IPS-18a (cell line): ENCODE measurements around the gene ZNF333.
"Not testable (repeated sequence)": the region's sequence is repeated elsewhere in the genome, so short reads cannot be mapped to it uniquely, and the experiment has no call there.

Experiments
- H3K27ac ChIP-seq: one replicate; pipeline ENCODE4 v1.5.1; 2013; ENCODE audit warnings: low read length
- H3K27me3 ChIP-seq: one replicate; pipeline ENCODE4 v1.6.1; 2013; ENCODE audit warnings: mild to moderate bottlenecking, low read length; ENCODE audit not compliant: control insufficient read depth, insufficient read depth
- H3K36me3 ChIP-seq: one replicate; pipeline ENCODE4 v1.6.1; 2013; ENCODE audit warnings: low read depth, low read length; ENCODE audit not compliant: control insufficient read depth
- H3K4me1 ChIP-seq: one replicate; pipeline ENCODE4 v1.6.1; 2013; ENCODE audit warnings: low read depth, low read length; ENCODE audit not compliant: control insufficient read depth
- H3K4me3 ChIP-seq: one replicate; pipeline ENCODE4 v1.5.1; 2013; ENCODE audit warnings: low read length
- H3K9ac ChIP-seq: one replicate; pipeline ENCODE4 v1.6.1; 2013; ENCODE audit warnings: mild to moderate bottlenecking, low read length, moderate library complexity
- H3K9me3 ChIP-seq: one replicate; pipeline ENCODE4 v1.6.1; 2013; ENCODE audit warnings: low read depth, low read length; ENCODE audit not compliant: control insufficient read depth

Gene ZNF333

DNA sequence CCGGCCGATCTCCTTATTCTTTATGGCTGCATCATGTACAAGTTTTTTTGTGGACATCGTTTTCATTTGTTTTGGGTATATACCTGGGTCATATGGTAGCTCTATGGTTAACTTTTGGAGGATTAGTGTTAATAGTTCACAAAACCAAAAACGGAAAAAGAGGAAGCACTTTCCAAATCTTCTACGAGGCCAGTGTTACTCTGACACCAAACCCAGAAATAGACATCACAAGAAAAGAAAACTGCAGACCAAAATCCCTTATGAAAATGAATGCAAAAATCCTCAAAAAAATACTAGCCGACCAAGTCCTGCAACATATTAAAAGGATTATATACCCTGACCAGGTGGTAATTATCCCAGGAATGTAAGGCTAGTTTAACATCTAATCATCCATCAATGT, 58.8 kb downstream of the ZNF333 start:
- Histone ChIP-seq H3K4me3 (no peak overlapping the region), H3K27ac (no peak overlapping the region), H3K36me3 (no peaks in the 10 kb centered on the region), H3K27me3 (no peaks in the 10 kb centered on the region), H3K4me1 (no peaks in the 10 kb centered on the region), H3K9ac (no peak overlapping the region), H3K9me3 (no peaks in the 10 kb centered on the region)

DNA sequence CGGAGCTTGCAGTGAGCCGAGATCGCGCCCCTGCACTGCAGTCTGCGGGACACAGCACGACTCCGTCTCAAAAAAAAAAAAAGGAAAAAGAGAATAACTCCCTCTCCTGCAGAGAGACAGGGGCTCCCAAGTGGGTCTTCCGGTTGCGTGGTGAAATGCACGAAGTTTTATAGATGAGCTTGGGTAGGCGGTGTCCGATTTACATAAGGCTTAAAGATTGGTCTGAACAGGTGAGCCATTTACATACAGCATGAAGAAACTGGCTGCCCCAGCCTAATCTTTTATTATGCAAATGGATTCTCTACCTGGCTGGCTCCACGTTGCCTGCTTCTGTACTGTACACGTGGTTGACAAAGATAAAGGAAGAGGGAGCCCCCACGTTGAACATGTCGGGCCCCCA, 69.0 kb downstream of the ZNF333 start:
- no peaks in the 10 kb centered on the region for H3K27me3 ChIP-seq
- peak overlapping the region; percentile 66 for H3K9ac ChIP-seq
- H3K36me3 ChIP-seq, result no peaks in the 10 kb centered on the region
- no peaks in the 10 kb centered on the region for H3K9me3 ChIP-seq
- peak overlapping the region; percentile 65 for H3K27ac ChIP-seq
- peak overlapping the region; percentile 46 for H3K4me3 ChIP-seq
- H3K4me1 ChIP-seq, result peaks cover 3% of the 10 kb centered on the region

DNA sequence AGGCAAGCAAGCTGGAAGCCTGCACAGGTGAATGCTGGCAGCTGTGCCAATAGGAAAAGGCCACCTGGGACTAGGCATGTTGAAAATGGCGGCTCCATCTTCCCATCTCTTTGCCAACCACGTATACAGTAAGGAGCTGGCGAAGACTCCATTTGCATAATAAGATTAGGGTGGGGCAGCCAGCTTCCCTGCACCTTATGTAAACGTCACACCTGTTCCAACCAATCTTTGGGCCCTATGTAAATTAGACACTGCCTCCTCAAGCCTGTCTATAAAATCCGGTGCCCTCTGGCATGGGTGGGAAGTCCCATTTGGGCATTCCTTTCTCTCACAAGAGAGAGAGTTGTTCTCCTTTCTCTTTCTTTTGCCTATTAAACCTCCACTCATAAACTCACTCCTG, 71.8 kb downstream of the ZNF333 start:
- no peaks in the 10 kb centered on the region for H3K36me3 ChIP-seq
- no peaks in the 10 kb centered on the region for H3K9me3 ChIP-seq
- no peaks in the 10 kb centered on the region for H3K27me3 ChIP-seq
- H3K4me3 ChIP-seq, result no peak overlapping the region
- no peak overlapping the region for H3K9ac ChIP-seq
- peaks cover 3% of the 10 kb centered on the region for H3K4me1 ChIP-seq
- H3K27ac ChIP-seq, result no peak overlapping the region

DNA sequence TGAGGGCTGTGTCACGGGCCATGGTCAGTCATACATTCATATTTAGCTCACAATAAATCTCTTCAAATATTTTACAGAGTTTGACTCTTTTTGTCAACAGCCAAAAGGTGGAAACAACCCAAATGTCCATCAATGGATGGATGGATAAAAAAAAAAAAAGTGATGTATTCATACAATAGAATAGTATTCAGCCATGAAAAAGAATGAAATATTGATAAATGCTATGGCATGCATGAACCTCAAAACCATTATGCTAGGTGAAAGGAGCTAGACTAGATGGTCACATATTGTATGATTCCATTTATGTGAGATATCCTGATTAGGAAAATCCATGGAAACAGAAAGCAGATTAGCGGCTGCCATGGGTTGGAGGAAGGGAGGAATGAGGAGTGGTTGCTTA, 72.3 kb downstream of the ZNF333 start:
- Histone ChIP-seq H3K9ac (no peak overlapping the region), H3K4me1 (peaks cover 3% of the 10 kb centered on the region), H3K4me3 (no peak overlapping the region), H3K27ac (no peak overlapping the region), H3K9me3 (no peaks in the 10 kb centered on the region), H3K36me3 (no peaks in the 10 kb centered on the region), H3K27me3 (no peaks in the 10 kb centered on the region)

DNA sequence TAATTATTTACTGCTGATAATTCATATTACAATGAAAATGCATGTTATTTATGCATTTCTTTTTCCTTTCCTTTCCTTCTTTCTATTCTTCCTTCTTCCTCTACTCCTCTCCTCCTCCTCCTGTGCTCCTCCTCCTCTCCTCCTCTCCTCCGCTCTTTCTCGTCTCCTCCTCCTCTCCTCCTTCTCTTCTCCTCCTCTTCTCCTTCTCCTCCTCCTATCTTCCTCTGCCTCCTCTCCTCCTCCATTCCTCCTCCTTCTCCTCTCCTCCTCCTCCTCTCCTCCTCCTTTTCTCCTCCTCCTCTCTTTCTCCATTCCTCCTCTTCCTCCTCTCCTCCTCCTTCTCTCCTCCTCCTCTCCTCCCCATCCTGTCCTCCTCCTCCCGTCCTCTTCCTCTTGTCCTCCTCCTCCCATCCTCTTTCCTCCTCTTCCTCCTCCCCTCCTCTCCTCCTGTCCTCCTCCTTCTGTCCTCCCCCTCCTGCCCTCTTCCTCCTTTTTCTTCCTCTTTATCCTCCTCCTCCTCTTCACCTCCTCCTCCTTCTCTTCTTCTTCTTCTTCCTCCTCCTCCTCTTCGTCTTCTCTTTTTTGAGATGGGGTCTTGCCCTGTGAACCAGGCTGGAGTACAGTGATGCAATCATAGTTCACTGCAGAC, 73.8 kb downstream of the ZNF333 start:
- no peak overlapping the region for H3K4me3 ChIP-seq
- no peak overlapping the region for H3K9ac ChIP-seq
- H3K4me1 ChIP-seq, result no peaks in the 10 kb centered on the region
- H3K27ac ChIP-seq, result no peak overlapping the region
- H3K9me3 ChIP-seq, result no peaks in the 10 kb centered on the region
- no peaks in the 10 kb centered on the region for H3K36me3 ChIP-seq
- H3K27me3 ChIP-seq, result no peaks in the 10 kb centered on the region

DNA sequence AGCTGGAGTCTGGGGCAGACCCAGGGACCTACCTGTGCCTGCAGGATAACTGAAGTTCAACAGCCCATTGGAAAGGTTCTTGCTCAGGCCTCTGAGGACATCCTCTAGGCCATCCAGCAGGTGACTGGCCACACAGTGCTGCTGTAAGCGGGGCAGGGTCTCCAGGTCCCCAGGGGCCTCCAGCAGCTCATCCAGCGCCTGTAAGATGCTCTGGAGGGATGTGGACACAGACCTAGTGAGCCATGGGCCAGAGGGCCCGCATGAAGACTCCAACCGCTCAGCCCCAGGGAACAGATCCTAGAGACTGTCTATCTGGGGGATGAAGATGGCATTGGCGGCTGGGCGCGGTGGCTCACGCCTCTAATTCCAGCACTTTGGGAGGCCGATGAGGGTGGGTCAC, 74.6 kb downstream of the ZNF333 start:
- no peak overlapping the region for H3K27ac ChIP-seq
- H3K9ac ChIP-seq, result no peak overlapping the region

DNA sequence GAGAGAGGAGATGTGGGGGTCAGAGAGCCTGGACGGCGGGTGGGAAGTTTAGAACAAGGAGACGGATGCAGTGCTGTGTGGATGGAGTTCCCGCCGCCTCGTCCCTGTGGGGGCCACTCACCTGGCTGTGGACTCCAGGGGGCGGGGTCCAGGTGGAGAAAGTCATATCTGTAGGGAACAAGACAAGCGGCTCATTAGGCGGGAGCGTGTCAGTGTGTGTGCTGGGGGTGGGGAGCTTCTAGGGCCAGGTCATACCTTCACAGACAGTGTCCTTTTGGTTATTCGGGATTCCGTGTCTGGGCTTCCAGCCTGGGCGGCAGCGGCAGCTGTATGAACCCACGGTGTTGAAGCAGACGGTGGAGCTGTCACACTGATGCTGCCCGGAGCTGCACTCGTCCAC, 75.6 kb downstream of the ZNF333 start:
- not testable (repeated sequence) for H3K36me3 ChIP-seq, H3K27ac ChIP-seq, H3K4me3 ChIP-seq, H3K27me3 ChIP-seq, H3K4me1 ChIP-seq, H3K9me3 ChIP-seq, H3K9ac ChIP-seq

More for the DNA sequence above, 74.6 kb downstream of the ZNF333 start:
- Histone ChIP-seq H3K27me3 (no peaks in the 10 kb centered on the region), H3K4me1 (no peaks in the 10 kb centered on the region), H3K4me3 (no peak overlapping the region), H3K36me3 (no peaks in the 10 kb centered on the region), H3K9me3 (no peaks in the 10 kb centered on the region)

DNA sequence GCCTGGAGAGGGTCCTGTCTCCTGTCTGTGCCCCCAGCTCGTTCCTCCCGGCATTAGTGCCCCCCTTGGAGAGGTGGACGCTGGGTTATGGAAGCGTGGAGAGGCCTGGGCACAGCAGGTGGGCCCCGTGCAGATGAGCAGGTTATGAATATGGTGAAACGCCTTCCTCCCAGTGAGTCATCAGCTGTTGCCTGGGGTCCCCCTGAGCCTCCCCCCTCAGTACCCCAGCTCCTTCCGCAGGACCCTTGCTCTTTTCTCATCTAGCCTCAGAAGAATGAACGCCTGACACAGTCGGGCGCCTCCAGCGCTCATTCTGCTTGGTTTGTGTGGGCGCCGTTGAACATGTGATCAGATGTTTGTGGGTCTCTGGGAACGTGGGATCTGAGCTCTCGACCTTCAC, 76.0 kb downstream of the ZNF333 start:
- H3K36me3 ChIP-seq, H3K27ac ChIP-seq, H3K4me1 ChIP-seq, H3K4me3 ChIP-seq, H3K9ac ChIP-seq, H3K9me3 ChIP-seq, H3K27me3 ChIP-seq: not testable (repeated sequence)

DNA sequence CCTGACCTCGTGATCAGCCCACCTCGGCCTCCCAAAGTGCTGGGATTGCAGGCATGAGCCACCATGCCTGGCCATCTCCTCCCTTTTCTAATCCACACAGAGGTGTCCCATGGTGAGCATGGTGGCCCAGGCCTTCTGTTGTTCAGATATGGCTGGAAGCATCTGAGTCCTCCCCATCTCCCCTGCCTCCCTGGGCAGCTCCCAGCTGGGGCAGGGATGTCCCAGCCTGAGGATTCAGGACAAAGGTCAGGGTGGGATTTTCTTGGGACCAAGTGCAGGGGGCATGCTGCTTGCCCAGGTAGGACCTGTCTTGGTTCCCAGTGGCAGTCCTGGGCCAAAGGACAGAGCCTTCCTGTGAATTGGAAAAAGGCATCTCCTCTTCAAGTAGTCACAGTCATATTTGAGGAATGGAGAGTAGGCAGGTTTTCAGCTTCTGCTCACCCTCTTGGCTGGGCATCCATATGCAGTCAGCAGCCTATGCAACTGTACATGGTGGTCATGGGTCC, 77.7 kb downstream of the ZNF333 start:
- Histone ChIP-seq H3K4me1 (no peaks in the 10 kb centered on the region), H3K27ac (no peak overlapping the region), H3K4me3 (no peak overlapping the region), H3K9me3 (no peaks in the 10 kb centered on the region), H3K27me3 (no peaks in the 10 kb centered on the region), H3K36me3 (no peaks in the 10 kb centered on the region), H3K9ac (no peak overlapping the region)

DNA sequence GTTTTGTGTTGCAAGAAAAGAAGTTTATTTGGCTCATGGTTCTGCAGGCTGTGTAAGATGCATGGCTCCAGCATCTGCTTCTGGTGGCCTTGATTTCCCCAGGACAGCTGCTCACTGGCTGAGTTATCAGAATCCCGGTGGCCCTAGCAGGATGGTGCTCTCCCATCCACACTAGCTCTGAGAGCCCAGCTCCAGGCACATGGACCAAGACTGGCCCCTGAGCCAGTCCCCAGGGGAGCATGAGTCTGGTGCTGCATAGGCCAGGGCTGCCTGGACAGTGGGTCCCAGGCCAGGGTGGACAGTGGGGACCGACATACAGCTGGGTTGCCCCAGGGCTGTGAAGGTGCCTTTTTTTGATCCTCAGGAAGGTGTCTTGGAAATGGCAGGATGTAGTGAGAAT, 78.2 kb downstream of the ZNF333 start:
- Histone ChIP-seq H3K4me3 (no peak overlapping the region), H3K36me3 (no peaks in the 10 kb centered on the region), H3K9me3 (no peaks in the 10 kb centered on the region), H3K9ac (no peak overlapping the region), H3K4me1 (no peaks in the 10 kb centered on the region), H3K27ac (no peak overlapping the region), H3K27me3 (no peaks in the 10 kb centered on the region)

DNA sequence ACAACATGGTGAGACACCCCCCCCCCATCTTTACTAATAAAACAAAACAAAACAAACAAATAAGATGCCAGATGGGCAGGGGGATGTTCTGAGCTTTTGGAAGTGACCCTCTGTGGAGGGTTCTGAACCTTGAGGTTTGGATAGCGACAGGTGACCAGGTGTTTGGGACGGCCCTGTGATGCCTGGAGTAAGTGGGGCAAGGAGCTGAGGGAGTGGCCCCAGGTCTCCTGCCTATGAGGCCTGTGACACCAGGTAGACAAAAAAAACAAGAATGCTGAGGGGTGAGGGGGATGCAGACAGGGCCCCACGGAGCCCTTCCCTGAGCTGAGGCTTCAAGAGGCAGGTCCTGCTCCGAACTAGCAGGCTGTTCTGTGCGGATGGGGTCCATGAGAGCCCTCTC, 79.4 kb downstream of the ZNF333 start:
- Histone ChIP-seq H3K36me3 (no peaks in the 10 kb centered on the region), H3K27ac (no peak overlapping the region), H3K4me3 (no peak overlapping the region), H3K9me3 (no peaks in the 10 kb centered on the region), H3K27me3 (no peaks in the 10 kb centered on the region), H3K9ac (no peak overlapping the region), H3K4me1 (no peaks in the 10 kb centered on the region)

DNA sequence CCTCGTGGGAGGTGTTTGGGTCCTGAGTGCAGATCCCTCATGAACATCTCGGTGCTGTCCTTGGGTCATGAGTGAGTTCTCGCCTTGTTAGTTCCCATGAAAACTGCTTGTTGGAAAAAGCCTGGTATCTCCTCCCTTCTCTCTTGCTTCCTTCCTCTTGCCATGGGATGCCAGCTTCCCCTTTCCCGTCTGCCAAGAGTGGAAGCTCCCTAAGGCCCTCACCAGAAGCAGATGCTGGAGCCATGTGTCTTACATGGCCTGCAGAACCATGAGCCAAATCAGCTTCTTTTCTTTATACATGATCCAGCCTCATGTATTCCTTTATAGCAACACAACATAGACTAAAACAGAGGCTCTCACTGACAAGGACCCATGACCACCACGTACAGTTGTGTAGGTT, 80.3 kb downstream of the ZNF333 start:
- H3K27me3 ChIP-seq, result no peaks in the 10 kb centered on the region
- no peaks in the 10 kb centered on the region for H3K36me3 ChIP-seq
- H3K4me3 ChIP-seq, result no peak overlapping the region
- H3K27ac ChIP-seq, result no peak overlapping the region
- H3K9ac ChIP-seq, result no peak overlapping the region
- no peaks in the 10 kb centered on the region for H3K4me1 ChIP-seq
- H3K9me3 ChIP-seq, result no peaks in the 10 kb centered on the region
